B cell (primary cell): ENCODE measurements around the gene DAAM2. TPM values are rescaled to one million over a fixed set of nuclear protein-coding genes. Genes with fewer than 3 reads are reported as not detected.

Experiments
- ATAC-seq: fragments of 200-7000 bp; cut with Tn5 transposase; one replicate; pipeline ENCODE4 v1.10.0; 2021; ENCODE audit warnings: low read depth, mild to moderate bottlenecking, moderate number of reproducible peaks, moderate library complexity
- CTCF ChIA-PET: fragments of 350-600 bp; sonication (Branson Sonifier 250); formaldehyde crosslinking; loops from one replicate; lab custom pipeline; 2021; ENCODE audit warnings: antibody characterized with exemption, inconsistent platforms; lab: Charles Lee
- POLR2A ChIA-PET: fragments of 350-600 bp; sonication (Branson Sonifier 250); formaldehyde crosslinking; loops from one replicate; lab custom pipeline; 2021; ENCODE audit warnings: antibody characterized with exemption; lab: Charles Lee
- DNase-seq: peaks from one replicate; pipeline ENCODE4 v3.0.0; 2013
- H2AFZ ChIP-seq: 2 replicates; pipeline ENCODE4 v1.6.1; 2012; ENCODE audit warnings: mild to moderate bottlenecking, low read depth, low read length; ENCODE audit not compliant: insufficient read depth, poor library complexity, severe bottlenecking
- H3K27ac ChIP-seq, 2 donors: 1 replicate in 1 of 2; 2 replicates in 1 of 2; pipeline ENCODE4 v1.5.1; 2012 to 2013; ENCODE audit warnings: low read length in 2 of 2, mild to moderate bottlenecking in 2 of 2, moderate library complexity in 1 of 2
- H3K27me3 ChIP-seq, 4 experiments: fragments of 200-600 bp in 1 of 4; sonication (generic) in 1 of 4; replicated peaks in 1 of 4; 1 replicate in 2 of 4; 2 replicates in 2 of 4; pipeline versions ENCODE4 v1.6.1 to v1.7.0; 2013 to 2016; ENCODE audit warnings: low read length in 3 of 4, mild to moderate bottlenecking in 2 of 4, mixed read lengths in 1 of 4, moderate library complexity in 1 of 4; ENCODE audit not compliant: insufficient read depth in 4 of 4, control insufficient read depth in 3 of 4; ENCODE audit errors: control extremely low read depth in 1 of 4
- H3K36me3 ChIP-seq, 2 experiments: replicated peaks in 1 of 2; 1 replicate in 1 of 2; 2 replicates in 1 of 2; pipeline versions ENCODE4 v1.6.1 to v1.7.1; 2013; ENCODE audit warnings: low read length in 1 of 2; ENCODE audit not compliant: insufficient read depth in 2 of 2, control insufficient read depth in 1 of 2; ENCODE audit errors: control extremely low read depth in 1 of 2, extremely low read depth in 1 of 2
- H3K4me1 ChIP-seq, 2 donors: fragments of 200-600 bp in 1 of 2; sonication (generic) in 1 of 2; 1 replicate in 1 of 2; 2 replicates in 1 of 2; pipeline versions ENCODE4 v1.5.1 to v1.6.1; 2013 to 2017; ENCODE audit warnings: low read length in 2 of 2; ENCODE audit not compliant: control insufficient read depth in 2 of 2, insufficient read depth in 2 of 2
- H3K4me2 ChIP-seq: replicated peaks from 2 replicates; pipeline ENCODE3; 2012; ENCODE audit warnings: mild to moderate bottlenecking, low read depth, low read length; ENCODE audit not compliant: poor library complexity, severe bottlenecking
- H3K4me3 ChIP-seq, 5 experiments: fragments of 200-600 bp in 1 of 5; sonication (generic) in 1 of 5; 1 replicate in 3 of 5; 2 replicates in 2 of 5; pipeline versions ENCODE4 v1.5.1 to v1.7.0; 2011 to 2016; ENCODE audit warnings: low read length in 4 of 5, mild to moderate bottlenecking in 4 of 5, low read depth in 2 of 5, control low read depth in 1 of 5, moderate library complexity in 1 of 5; ENCODE audit not compliant: insufficient read depth in 1 of 5; ENCODE audit errors: control extremely low read depth in 1 of 5, extremely low read depth in 1 of 5
- H3K79me2 ChIP-seq: fragments of 200-600 bp; sonication (generic); one replicate; pipeline ENCODE4 v1.6.0; 2016; ENCODE audit warnings: low read length; ENCODE audit not compliant: control insufficient read depth, insufficient read depth
- H3K9ac ChIP-seq: fragments of 200-600 bp; sonication (generic); 2 replicates; pipeline ENCODE4 v1.6.1; 2017; ENCODE audit warnings: mild to moderate bottlenecking, low read length, moderate library complexity
- H3K9me3 ChIP-seq, 3 donors: one replicate each; pipeline versions ENCODE4 v1.6.1 to v1.7.1; 2013; ENCODE audit warnings: low read length in 2 of 3; ENCODE audit not compliant: control insufficient read depth in 2 of 3, insufficient read depth in 1 of 3; ENCODE audit errors: control extremely low read depth in 1 of 3
- H4K20me1 ChIP-seq: 2 replicates; pipeline ENCODE4 v1.6.0; 2012; ENCODE audit warnings: mild to moderate bottlenecking, low read length; ENCODE audit not compliant: insufficient read depth, control insufficient read depth, poor library complexity, severe bottlenecking
- H3K27ac Mint-ChIP-seq: one replicate; pipeline ENCODE4 v1.8.0; 2021; ENCODE audit warnings: mixed read lengths
- H3K27me3 Mint-ChIP-seq: one replicate; pipeline ENCODE4 v1.8.0; 2021; ENCODE audit warnings: mixed read lengths
- H3K4me1 Mint-ChIP-seq: one replicate; pipeline ENCODE4 v1.8.0; 2021; ENCODE audit warnings: mixed read lengths
- H3K4me3 Mint-ChIP-seq: one replicate; pipeline ENCODE4 v1.8.0; 2021; ENCODE audit warnings: mixed read lengths
- H3K9me3 Mint-ChIP-seq: one replicate; pipeline ENCODE4 v1.8.0; 2022; ENCODE audit warnings: mixed read lengths; ENCODE audit not compliant: insufficient read depth
- EZH2 ChIP-seq: IDR thresholded peaks from 2 replicates; pipeline ENCODE4 v1.6.1; 2012; ENCODE audit warnings: borderline replicate concordance, low read depth, mild to moderate bottlenecking, moderate library complexity, low read length; ENCODE audit not compliant: insufficient read depth, poor library complexity, severe bottlenecking
- WGBS: methylation state at CpG from one replicate; pipeline ENCODE4 v1.1.5; 2013; ENCODE audit warnings: missing lambda C conversion rate; ENCODE audit not compliant: insufficient coverage; 5-methylcytosine and 5-hydroxymethylcytosine counted together
- intact Hi-C: fragments of 100-400 bp; cut with micrococcal nuclease; formaldehyde crosslinking; loops from one replicate; pipeline ENCODE4 v1.10.0; 2022
- polyA plus RNA-seq: library from polyadenylated mRNA; depleted of rRNA; stranded (reverse); fragments of >200 nt; gene quantifications from 2 replicates; pipeline ENCODE4 v1.2.3, GENCODE V29; 2012
- total RNA-seq, 2 donors: library from RNA; stranded (reverse); fragments of 120-200 nt in 1 of 2; gene quantifications; 1 replicate in 1 of 2; 2 replicates in 1 of 2; pipeline versions ENCODE4 v1.2.3 to v1.2.4, GENCODE V29; 2013 to 2022
- TF ChIP-seq, protein P1 (sequence below): fragments of 200-600 bp; IDR thresholded peaks from one replicate; pipeline ENCODE4 v1.8.0; 2022; ENCODE audit warnings: antibody characterized with exemption, mild to moderate bottlenecking

Gene DAAM2
- total and polyA plus RNA-seq, 2 donors (not counting 1 experiment from before 2014, with no cell fraction given), result not detected

DNA sequence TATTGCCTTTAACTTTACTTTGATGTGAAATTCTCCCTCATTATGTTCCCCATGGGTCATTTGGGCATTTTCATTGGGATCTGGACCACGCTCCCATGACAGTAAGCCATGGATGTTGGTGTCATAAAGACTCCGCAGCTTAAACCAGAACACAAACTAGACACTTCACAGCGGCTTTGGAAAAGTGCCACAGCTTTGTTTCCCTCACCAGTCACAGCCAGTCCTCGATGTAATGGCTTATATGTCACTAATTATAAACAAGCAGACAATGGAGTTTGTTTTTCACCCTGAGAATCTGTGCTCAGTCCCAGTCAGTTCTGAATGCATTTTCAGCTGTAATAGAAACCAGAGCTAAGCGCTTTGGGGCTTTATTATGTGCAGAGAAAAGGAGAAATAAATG is 23.2 kb upstream of the DAAM2 start:
- no peak overlapping the region for H2AFZ ChIP-seq
- ChIA-PET CTCF (no interaction called here), POLR2A (no interaction called here)
- intact Hi-C loops, result no loop called here
- H3K9ac ChIP-seq, result no peak overlapping the region
- no peak overlapping the region for H3K27ac ChIP-seq
- ATAC-seq (no peak), DNase-seq (no peak)
- H3K4me3 ChIP-seq, result no peak overlapping the region
- no peak overlapping the region for H3K27ac Mint-ChIP-seq
- TF ChIP-seq EZH2, result no peak
- TF ChIP-seq, protein P1, sequence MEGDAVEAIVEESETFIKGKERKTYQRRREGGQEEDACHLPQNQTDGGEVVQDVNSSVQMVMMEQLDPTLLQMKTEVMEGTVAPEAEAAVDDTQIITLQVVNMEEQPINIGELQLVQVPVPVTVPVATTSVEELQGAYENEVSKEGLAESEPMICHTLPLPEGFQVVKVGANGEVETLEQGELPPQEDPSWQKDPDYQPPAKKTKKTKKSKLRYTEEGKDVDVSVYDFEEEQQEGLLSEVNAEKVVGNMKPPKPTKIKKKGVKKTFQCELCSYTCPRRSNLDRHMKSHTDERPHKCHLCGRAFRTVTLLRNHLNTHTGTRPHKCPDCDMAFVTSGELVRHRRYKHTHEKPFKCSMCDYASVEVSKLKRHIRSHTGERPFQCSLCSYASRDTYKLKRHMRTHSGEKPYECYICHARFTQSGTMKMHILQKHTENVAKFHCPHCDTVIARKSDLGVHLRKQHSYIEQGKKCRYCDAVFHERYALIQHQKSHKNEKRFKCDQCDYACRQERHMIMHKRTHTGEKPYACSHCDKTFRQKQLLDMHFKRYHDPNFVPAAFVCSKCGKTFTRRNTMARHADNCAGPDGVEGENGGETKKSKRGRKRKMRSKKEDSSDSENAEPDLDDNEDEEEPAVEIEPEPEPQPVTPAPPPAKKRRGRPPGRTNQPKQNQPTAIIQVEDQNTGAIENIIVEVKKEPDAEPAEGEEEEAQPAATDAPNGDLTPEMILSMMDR, result no peak
- no peaks in the 10 kb centered on the region for H4K20me1 ChIP-seq
- no peak overlapping the region for H3K4me2 ChIP-seq
- H3K9me3 Mint-ChIP-seq, result peaks cover 2% of the 10 kb centered on the region
- no peaks in the 10 kb centered on the region for H3K9me3 ChIP-seq
- H3K27me3 ChIP-seq, result peaks cover 0 to 3% (median 0%) of the 10 kb centered on the region in 4 experiments
- no peaks in the 10 kb centered on the region for H3K79me2 ChIP-seq
- no peaks in the 10 kb centered on the region for H3K4me1 ChIP-seq
- H3K36me3 ChIP-seq, result no peaks in the 10 kb centered on the region
- H3K4me1 Mint-ChIP-seq, result no peaks in the 10 kb centered on the region
- H3K27me3 Mint-ChIP-seq, result peaks cover 9% of the 10 kb centered on the region
- H3K4me3 Mint-ChIP-seq, result no peak overlapping the region
- 20% methylated on average over 1 of the region's 5 CpGs for WGBS

DNA sequence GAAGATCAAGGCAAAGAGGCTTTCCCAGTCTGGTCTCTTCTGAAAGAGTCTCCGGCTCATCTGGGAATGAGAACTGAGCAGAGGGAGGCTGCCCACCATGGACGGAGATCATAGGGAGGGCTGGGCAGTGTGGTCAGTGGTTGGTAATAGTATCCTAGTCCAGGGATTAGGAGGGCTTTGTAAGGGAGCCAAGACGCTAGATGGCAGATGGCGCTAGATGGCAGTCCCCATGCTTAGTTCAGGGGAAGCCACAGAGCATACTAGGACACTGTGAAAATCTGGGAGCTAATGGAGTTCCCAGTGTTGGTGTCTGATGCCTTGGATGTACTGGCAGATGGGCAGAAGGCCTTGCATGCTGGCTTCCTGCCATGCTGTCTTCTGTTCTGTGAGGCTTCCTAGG is 21.7 kb upstream of the DAAM2 start:
- ChIA-PET CTCF (no interaction called here), POLR2A (no interaction called here)
- intact Hi-C loops, result no loop called here
- H3K27me3 ChIP-seq, result peaks cover 0 to 3% (median 0%) of the 10 kb centered on the region in 4 experiments
- H3K9ac ChIP-seq, result no peak overlapping the region
- WGBS, result 89% methylated on average over 3 of the region's 4 CpGs
- H4K20me1 ChIP-seq, result no peaks in the 10 kb centered on the region
- Mint-ChIP-seq H3K4me1 (no peaks in the 10 kb centered on the region), H3K27ac (no peak overlapping the region), H3K9me3 (peaks cover 2% of the 10 kb centered on the region), H3K4me3 (no peak overlapping the region), H3K27me3 (peaks cover 9% of the 10 kb centered on the region)
- H3K27ac ChIP-seq, result no peak overlapping the region
- DNase-seq (no peak), ATAC-seq (no peak)
- H3K9me3 ChIP-seq, result no peaks in the 10 kb centered on the region
- H3K36me3 ChIP-seq, result no peaks in the 10 kb centered on the region
- no peak for TF ChIP-seq EZH2
- TF ChIP-seq, protein P1, result no peak
- H3K79me2 ChIP-seq, result no peaks in the 10 kb centered on the region
- H3K4me3 ChIP-seq, result no peak overlapping the region
- H2AFZ ChIP-seq, result no peak overlapping the region
- H3K4me2 ChIP-seq, result no peak overlapping the region
- no peaks in the 10 kb centered on the region for H3K4me1 ChIP-seq
